Stimulated activated CD8-positive, alpha-beta memory T cell treated with anti-CD3 and anti-CD28 coated beads, Interleukin-15, amount 100 ng/mL, for 48 hours (primary cell): ENCODE measurements around the gene ZNF837.
A peak's percentile ranks its signal among the peaks of the same experiment; 100 is the strongest.
"Not testable (repeated sequence)": the region's sequence is repeated elsewhere in the genome, so short reads cannot be mapped to it uniquely, and the experiment has no call there.

Experiments
- DNase-seq, 2 donors: peaks; one replicate each; pipeline ENCODE4 v3.0.0-alpha.2; 2020; ENCODE audit warnings: low read depth in 2 of 2

ZNF837 gene

DNA sequence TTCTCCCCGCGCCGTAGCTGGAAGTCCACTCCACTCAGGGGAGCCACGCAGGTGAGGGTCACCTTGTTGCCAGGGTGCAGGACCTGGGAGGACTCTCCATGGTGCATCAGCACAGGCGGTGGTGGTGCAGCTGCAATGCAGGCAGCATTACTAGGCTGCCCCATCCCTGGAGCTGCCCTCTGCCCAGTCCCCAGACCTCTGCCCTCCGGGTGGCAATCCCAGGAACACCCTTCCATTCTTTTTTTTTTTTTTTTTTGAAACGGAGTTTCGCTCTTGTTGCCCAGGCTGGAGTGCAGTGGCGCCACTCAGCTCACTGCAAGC is 29.3 kb downstream of the ZNF837 start:
- no peak for DNase-seq

DNA sequence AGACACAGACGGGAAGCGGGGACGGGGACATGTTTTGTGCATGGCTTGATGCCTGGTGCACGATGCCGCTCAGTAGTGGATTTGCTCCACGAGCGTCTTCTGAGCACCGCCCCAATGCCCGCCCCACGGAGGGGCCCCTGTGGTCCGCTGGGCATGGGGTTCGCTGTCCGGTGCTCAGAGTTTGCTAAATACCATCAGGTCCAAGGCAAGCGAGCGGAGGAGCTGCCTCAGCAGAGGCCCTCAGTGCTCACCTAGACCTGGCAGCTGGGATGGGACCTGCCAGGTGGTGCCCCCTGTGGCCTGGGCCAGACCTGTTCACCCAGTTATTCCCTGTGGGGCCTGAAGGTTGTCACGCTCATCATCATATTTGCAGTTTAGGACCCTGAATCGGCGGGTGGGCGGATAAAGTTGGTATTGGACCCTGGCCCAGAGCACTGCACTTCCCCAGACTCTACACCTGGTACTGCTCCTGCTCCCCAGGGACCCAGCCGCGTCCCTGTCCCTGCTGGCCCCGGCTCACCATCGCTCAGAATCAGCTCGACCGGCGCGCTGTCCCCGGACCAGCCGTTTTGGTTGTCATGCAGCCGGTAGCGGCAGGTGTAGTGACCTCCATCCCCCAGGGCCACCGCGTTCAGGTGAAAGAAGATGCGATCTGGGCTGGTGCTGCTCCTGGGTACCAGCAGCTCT is 29.8 kb downstream of the ZNF837 start:
- DNase-seq: no peak

DNA sequence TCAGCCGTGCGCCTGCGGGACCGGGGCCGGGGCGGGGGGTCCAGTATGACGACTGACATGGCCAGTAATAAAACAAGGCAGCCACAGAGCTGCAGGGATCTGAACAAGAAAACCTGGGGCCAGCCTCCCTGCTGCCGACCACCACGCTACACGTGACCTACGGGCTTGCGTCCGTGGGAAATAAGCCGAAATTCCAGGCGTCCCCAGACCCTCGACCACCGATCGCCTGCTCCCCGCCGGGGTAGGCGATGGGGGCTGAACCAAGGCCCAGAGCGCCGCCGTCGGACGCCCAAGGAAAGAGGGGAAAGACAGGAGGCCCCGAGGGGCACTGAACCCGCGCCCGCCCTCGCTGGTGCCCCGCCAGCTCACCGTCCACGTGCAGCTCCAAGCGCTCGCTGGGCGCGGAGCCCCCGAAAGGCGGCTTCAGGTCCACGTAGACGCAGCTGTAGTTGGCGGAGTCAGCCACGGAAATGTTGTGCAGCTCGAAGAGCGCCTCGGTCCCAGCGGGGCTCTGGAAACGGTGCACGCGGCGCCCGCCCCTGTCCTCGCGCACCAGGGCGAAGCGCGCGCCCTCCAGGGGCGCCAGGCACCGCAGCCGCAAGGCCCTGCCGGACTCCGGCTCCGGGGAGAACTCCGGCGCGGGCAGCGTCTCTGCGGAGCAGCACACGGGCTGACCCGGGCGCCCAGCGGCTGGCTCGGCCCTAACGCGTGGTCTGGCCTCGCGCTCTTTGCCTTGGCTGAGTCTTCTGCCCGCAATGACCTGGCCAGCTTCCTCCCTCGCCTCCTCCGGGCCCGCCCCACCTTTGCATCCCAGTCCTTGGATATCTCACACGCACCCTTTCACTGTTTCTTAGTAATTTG is 30.6 kb downstream of the ZNF837 start:
- DNase-seq: no peak

DNA sequence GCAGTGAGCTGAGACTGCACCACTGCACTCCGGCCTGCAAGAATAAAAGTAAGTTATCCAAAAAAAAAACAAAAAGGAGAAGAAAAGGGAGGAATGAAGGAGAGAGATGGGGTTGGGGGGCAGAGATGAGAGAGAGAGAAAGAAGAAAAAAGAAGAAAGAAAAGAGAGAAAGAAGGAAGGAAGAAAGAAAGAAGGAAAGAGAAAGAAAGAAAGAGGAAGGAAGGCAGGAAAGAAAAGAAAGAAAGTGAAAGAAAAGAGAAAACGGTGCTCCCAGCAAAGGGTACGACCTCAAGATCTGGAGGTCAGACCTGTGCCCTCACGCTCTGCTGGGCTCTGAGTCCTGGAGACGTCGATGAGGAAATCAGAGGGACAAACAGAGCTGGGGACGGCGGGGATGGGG is 31.2 kb downstream of the ZNF837 start:
- DNase-seq: no peak

DNA sequence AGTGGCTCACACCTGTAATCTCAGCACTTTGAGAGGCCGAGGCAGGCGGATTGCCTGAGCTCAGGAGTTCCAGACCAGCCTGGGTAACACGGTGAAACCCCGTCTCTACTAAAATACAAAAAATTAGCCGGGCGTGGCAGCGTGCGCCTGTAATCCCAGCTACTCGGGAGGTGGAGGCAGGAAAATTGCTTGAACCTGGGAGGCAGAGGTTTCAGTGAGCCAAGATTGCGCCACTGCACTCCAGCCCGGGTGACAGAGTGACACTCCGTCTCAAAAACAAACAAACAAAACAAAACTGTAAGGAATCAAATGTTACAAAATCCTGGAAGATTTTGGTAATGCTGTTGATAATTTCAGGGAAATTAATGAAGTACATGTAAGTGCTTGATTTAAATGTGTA is 32.8 kb downstream of the ZNF837 start:
- not testable (repeated sequence) for DNase-seq

DNA sequence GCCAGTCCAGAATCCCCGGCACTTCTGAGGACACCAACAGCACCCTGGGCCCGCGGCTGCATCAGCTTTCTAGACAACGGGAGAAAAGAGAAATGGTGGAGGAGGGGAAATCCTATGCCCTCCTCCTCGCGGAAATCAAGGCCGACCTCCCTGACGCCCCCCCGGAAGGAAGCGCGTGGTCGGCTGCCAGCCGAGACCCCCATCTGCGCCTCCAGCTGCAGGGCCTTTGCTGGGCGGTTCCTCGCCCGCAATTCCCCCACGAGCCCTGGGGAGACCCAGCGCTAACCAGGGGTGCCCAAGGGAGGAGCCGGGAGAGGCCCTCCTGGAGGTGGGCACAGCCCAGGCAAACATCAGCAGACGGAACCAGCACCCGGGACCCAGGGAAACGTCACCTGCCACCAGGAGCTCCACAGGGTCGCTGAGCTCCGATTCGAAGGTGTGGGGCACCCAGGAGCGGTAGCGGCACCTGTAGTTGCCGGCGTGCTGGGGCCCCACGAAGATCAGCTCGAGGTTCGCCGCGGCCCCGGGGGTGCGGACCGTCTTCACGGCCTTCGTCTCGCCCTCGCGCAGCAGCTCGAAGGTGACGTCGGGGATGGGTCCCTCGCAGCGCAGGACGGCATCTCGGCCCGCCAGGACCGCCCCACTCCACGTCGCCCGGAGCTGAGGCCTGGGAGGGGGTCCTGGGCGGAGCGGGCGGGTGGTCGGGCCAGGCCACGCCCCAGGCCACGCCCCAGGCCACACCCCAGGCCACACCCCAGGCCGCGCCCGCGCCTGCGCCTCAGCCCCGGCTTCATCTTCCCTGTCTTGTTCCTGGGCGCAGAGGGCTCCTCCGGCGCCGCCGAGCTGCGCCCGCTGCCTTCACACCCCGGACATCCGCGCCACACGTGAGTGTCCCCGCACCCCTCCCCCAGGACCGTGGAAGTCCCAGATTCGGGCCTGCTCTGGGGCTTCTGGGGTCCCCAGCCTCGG is 33.6 kb downstream of the ZNF837 start:
- peak; percentile 60 to 65 for DNase-seq

DNA sequence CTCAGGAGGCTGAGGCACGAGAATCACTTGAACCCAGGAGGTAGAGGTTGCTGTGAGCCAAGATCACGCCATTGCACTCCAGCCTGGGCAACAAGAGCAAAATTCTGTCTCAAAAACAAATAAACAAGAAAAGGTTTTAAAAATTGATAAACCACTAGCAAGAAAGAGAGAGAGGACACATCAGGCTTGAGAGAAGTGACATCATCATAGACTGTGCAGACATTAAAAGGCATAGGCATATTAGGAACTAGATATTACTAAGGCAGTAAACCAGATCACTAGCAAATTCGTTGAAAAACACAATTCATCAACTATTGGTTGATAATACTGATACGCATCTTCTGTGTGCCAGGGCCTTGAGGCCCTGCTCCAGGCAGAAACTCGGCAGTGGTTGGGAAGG is 35.3 kb downstream of the ZNF837 start:
- no peak for DNase-seq

DNA sequence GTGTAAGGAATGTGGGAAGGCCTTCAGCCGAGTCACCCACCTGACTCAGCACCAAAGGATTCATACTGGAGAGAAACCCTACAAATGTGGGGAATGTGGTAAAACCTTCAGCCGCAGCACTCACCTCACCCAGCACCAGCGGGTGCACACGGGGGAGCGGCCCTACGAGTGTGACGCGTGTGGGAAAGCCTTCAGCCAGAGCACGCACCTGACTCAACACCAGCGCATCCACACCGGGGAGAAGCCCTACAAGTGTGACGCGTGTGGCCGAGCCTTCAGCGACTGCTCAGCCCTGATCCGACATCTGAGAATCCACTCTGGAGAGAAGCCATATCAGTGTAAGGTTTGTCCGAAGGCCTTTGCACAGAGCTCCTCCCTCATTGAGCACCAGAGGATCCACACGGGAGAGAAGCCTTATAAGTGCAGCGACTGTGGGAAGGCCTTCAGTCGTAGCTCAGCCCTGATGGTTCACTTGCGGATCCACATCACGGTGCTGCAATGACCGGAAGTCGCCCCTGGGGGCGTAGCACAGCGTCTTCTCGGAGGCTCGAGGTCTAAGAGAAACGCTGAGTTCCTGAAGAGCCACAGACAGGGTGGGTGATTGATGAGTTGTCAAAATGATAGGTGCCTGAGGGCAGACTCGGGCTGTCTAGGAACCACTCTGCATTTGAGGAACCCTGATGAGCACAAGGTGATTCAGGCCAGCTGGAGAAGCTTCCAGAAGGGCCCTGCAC is 41.8 kb downstream of the ZNF837 start:
- DNase-seq: no peak

DNA sequence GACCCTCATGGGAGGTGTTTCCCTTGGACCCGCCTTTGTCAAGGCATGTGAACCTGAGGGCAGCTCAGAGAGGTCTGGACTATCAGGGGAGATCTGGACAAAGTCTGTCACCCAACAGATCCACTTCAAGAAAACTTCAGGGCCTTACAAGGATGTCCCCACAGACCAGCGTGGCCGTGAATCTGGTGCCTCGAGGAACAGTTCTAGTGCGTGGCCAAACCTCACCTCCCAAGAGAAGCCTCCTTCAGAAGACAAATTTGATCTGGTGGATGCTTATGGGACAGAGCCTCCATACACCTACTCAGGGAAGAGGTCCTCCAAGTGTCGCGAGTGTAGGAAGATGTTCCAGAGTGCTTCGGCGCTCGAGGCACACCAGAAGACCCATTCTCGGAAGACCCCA is 42.5 kb downstream of the ZNF837 start:
- no peak for DNase-seq

DNA sequence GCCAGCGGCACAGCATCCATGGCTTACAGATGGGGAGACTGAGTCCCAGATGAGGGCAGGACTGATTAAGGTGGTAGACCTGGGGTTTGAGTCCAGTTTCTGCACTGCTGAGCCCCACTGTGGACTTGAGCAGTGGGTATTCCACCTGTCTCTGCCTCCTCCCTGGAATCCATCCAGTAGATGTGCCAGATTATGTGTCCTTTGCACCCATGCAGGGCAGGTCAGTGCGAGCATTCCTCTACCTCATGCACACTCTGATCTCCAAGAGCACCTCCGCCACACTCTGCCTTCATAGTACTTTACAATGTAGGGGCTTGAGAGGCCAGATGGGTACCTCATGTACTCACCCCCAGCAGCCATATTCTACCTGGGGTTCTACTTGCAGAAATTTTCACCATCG is 44.0 kb downstream of the ZNF837 start:
- no peak for DNase-seq

DNA sequence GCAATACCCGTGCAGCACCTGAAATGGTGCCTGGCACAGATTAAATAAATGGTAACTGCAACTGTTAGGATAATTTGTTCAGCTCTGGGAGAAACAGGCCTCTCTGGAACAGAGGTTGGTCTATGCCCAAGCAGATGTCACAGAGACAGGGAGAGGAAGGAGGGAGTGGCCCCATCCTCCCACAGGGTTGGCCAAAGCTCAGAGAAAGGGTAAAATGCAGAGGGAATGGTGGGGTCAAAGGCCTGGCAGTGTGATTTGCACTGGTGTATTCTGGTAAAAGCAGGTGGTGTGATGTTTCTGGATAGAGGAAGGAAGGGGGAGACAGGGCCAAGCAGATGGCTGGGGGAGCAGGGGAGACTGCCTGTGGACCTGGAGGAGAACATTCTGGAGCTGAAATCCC is 44.6 kb downstream of the ZNF837 start:
- DNase-seq: no peak

DNA sequence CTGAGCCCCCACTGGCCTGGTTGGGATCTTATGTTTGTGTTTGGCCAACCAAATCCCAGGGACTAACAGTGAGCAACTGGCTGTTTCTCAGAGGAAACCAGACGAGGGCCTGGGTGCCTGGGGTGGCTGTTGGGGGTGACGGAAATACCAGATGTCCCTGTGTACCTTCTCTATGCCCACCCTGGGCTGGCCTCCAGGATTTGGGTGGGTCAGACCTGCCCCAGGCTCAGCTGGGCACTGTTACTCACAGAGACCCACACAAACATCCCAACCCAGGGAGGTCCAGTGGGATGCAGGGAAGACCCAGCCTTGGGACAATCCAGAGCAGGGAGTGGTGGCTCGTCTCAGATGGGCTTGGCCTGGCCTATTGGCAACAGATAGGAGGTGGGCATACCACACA is 45.2 kb downstream of the ZNF837 start:
- no peak for DNase-seq

DNA sequence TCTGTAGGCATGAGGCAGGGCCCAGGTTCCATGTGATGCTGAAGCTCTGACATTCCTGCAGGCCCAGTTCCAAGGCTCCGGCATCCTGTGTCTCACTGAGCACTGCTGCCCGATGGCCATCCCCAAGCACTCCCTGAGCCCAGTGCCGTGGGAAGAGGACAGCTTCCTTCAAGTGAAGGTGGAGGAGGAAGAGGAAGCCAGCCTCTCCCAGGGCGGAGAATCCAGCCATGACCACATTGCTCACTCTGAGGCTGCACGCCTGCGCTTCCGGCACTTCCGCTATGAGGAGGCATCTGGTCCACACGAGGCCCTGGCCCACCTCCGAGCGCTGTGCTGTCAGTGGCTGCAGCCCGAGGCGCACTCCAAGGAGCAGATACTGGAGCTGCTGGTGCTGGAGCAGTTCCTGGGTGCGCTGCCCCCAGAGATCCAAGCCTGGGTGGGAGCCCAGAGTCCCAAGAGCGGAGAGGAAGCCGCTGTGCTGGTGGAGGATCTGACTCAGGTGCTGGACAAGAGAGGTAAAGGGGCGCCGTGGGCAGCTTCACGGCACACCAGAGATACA is 46.1 kb downstream of the ZNF837 start:
- no peak for DNase-seq

DNA sequence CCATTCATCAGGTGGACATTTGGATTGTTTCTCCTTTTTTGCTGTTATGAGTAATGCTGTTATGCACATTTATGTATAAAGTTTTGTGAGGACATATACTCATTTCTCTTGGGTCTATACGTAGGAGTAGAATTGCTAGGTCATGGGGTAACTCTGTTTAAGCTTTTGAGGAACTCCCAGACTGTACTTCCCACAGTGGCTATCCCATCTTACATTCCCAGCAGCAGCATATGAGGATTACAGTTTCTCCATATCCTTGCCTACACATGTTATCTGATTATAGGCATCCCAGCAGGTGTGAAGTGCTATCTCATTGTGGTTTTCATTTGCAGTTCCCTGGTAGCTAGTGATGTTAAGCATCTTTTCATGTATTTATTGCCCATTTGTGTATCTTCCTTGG is 48.1 kb downstream of the ZNF837 start:
- no peak for DNase-seq

DNA sequence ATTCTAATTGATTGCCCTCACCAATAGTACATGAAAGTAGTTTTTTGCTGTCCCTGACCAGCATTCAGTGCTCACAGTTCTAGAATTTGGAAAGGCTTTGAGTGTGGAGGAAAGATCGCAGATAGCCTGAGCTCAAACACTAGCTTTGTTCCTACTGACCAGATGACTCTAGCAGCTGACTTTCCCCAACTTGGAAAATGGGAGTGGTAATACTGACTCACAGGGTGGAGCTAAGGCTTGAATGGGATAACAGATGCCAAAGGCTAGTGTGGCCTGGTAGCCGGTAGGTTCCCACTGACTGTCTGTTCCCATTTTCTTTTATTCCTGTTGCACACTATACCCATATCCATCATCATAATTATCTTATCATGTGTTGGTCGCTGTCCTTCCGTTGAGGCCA is 50.4 kb downstream of the ZNF837 start:
- no peak for DNase-seq

DNA sequence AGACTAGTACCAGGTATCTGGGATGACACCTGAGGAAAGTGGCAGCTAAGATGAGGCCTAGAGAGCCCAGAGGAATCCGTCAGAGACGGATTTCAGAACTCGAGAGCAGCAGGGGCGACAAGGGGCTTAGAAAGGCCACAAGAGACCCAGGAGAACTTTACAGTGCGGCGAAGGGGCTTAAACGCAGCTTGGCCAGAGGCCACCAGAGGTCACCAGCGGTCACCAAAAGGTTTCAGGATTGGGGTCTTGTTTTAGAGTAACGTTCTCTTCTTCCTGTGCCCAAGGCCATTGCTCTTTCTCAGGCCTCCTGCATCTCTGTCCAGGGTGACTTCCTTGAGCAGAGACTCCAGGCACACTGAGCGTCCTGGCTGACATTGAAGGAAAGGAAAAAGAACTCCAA is 51.8 kb downstream of the ZNF837 start:
- no peak for DNase-seq

DNA sequence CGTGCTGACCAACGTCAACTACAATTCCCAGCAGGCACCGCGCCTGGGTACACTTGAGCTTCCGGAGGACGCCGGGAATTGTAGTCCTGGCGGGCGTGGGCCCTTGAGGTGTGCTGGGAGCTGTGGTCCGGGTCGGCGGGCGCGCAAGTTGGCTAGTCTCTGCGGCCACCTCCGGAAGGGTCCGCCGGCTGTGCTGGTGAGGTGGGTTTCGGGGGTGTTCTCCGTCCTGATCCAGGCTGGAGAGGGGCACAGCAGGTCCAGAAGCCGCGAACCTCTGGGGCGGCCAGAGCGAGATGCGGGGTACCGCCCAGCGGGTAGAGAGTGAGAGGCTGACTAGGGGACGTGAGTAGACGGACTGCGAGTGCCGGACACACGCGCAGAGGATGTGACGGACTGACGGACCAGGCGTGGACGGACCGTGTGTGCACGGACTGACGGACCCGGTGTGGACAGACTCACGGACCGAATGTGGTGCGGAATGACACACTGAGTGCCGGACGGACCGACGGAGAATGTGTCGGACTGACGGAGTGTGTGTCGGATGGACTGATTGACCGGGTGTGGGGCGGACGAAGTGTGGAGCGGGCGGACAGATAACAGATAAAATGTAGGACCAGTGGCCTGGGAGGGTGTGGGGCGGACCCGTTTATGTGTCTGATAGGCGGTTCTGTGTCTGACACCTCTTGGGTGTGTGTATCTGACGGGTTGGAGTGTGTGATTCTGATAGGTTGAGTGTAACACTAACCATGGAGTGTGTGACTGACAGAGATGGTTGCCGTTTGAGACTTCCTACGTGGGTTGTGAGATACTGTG is 53.7 kb downstream of the ZNF837 start, which contains the start of gene ZSCAN22:
Gene ZSCAN22, plus strand, starts transcription at position 81 of the 813 bp plus-strand sequence. CDS start 7,809 bp downstream, outside the sequence.
- peak; percentile 88 for DNase-seq

DNA sequence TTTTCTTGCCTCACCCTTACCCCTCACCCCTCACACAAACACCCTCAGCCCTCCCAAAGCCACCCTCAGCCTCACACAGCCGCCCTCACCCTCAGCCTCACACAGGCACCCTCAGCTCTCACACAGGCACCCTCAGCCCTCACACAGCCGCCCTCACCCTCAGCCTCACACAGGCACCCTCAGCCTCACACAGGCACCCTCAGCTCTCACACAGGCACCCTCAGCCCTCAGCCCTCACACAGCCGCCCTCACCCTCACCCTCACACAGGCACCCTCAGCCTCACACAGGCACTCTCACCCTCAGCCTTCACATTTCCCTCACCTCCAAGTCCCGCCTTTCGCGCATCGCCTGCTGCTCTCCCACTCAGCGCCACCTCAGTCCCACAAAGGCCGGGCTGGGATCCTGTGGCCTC is 54.3 kb downstream of the ZNF837 start:
- no peak for DNase-seq

DNA sequence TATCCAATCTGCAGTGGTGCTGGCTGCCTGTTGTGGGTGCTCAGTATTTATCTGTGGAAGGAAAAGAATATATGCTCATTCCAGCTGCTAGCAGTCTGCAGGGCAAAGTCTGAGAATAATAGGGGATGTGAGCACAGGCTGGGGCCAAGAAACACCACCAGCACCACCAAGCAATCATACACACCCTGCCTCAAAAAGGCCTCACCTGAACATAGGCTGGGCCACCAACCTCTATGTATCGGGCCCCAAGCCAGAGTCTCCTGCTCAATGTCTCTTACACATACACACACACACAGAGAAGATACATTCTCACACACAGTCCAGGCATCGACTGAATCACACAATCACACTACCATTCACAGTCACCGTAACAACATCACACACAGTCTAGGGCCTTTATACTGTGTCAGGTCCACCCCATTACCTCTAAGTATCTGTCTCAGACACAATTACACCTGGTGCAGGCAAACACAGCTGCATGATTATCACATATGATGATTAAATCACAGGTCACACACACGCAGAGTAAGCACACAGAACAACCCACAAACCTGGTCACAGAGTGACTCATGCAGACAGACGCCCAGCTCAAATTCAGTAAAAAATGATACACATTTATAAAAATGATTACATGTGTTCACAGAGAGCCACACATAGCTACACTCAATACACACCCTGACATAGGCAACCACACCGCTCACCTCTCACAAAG is 55.4 kb downstream of the ZNF837 start:
- DNase-seq: no peak

DNA sequence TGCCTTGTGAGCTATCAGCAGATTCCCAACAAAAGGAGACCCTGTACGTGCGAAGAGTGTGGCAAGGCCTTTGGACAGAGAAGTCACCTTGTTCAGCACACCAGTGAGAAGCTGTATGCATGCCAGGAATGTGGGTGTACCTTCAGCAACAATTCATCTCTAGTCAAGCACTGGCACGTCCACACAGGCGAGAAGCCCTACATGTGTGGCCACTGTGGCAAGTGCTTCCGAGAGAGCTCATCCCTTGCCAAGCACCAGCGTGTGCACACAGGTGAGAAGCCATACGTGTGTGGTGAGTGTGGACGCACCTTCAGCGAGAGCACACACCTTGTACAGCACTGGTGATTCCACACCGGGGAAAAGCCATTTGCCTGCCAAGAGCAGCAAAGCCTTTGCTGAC is 61.6 kb downstream of the ZNF837 start:
- no peak for DNase-seq
